ENCODE results near the gene PATJ.

The PATJ gene

GRCh38 chr1:62012836-62013235 lies 270.6 kb downstream of the PATJ start:
- no peak overlapping the region for H3K4me3 ChIP-seq (replicated peaks; ENCODE audit: insufficient read depth, low read length)

GRCh38 chr1:62013264-62013663 lies 271.0 kb downstream of the PATJ start:
- no peak overlapping the region for H3K4me3 ChIP-seq (replicated peaks; ENCODE audit: insufficient read depth, low read length)
- H3K27ac ChIP-seq (replicated peaks): no peak overlapping the region
- no peak for TF ChIP-seq POLR2AphosphoS5 (IDR thresholded peaks at IDR 0.05; ENCODE audit: low read depth)
- TF ChIP-seq REST (IDR thresholded peaks at IDR 0.05; ENCODE audit: insufficient replicate concordance, low read depth): no peak
- no peak for TF ChIP-seq CTCF (IDR thresholded peaks at IDR 0.05; ENCODE audit: insufficient read depth, low read length)
- no peak for TF ChIP-seq SPI1 (IDR thresholded peaks at IDR 0.05; ENCODE audit: borderline replicate concordance, low read depth)
- no peak for TF ChIP-seq GABPA (IDR thresholded peaks at IDR 0.05; ENCODE audit: low read depth)
- no peaks in the 10 kb centered on the region for H3K27me3 ChIP-seq (ENCODE audit: insufficient read depth, poor library complexity, severe bottlenecking)
- DNase-seq (ENCODE audit: low read depth in 1 of 2, low spot score in 1 of 2): no peak

More at GRCh38 chr1:62012836-62013235, 270.6 kb downstream of the PATJ start:
- no peaks in the 10 kb centered on the region for H3K27me3 ChIP-seq (ENCODE audit: insufficient read depth, poor library complexity, severe bottlenecking)
- no peak overlapping the region for H3K27ac ChIP-seq (replicated peaks)
- no peak for DNase-seq (ENCODE audit: low read depth in 1 of 2, low spot score in 1 of 2)
- TF ChIP-seq SPI1 (IDR thresholded peaks at IDR 0.05; ENCODE audit: borderline replicate concordance, low read depth) (no peak), GABPA (IDR thresholded peaks at IDR 0.05; ENCODE audit: low read depth) (no peak), CTCF (IDR thresholded peaks at IDR 0.05; ENCODE audit: insufficient read depth, low read length) (no peak), REST (IDR thresholded peaks at IDR 0.05; ENCODE audit: insufficient replicate concordance, low read depth) (no peak), POLR2AphosphoS5 (IDR thresholded peaks at IDR 0.05; ENCODE audit: low read depth) (no peak)

GRCh38 chr1:62022382-62022983 lies 280.2 kb downstream of the PATJ start:
- Histone ChIP-seq H3K4me3 (replicated peaks; ENCODE audit: insufficient read depth, low read length) (no peak overlapping the region), H3K27ac (replicated peaks) (no peak overlapping the region), H3K27me3 (ENCODE audit: insufficient read depth, poor library complexity, severe bottlenecking) (no peaks in the 10 kb centered on the region)
- TF ChIP-seq POLR2AphosphoS5 (IDR thresholded peaks at IDR 0.05; ENCODE audit: low read depth) (no peak), REST (IDR thresholded peaks at IDR 0.05; ENCODE audit: insufficient replicate concordance, low read depth) (no peak), SPI1 (IDR thresholded peaks at IDR 0.05; ENCODE audit: borderline replicate concordance, low read depth) (no peak), GABPA (IDR thresholded peaks at IDR 0.05; ENCODE audit: low read depth) (no peak), CTCF (IDR thresholded peaks at IDR 0.05; ENCODE audit: insufficient read depth, low read length) (no peak)
- DNase-seq (ENCODE audit: low read depth in 1 of 2, low spot score in 1 of 2): no peak

Data from HL-60 (cell line).